NOMO-1 treated with dmso at 0.1 percent for 144 hours (cell line): ENCODE data around the gene FOCAD.

Experiments
- DNase-seq: peaks from one replicate; lab custom pipeline; 2025; ENCODE audit not compliant: unreplicated experiment; lab: John Stamatoyannopoulos, UW

Gene FOCAD

GRCh38 chr9:20728493-20729220 is 44.6 kb downstream of the FOCAD start:
- no peak for DNase-seq

DNA sequence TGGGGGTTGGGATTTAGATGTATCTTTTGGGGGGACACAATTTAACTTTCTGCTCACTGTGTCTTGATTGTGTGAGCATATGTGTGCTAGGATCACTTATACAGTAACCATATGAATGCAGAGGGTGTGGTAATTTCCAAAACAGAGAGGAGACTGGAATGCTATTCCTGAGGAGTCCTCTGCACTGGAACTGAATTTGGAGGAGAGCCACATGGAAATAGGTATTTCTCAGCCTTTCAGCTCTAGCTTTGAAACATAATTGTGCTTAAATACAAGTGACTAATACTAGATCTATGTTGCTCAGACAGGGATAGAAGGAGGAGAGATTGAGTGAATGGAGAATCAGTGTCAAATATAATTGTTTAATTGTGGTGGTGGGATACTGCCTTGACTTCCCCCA is 45.5 kb downstream of the FOCAD start:
- no peak for DNase-seq

DNA sequence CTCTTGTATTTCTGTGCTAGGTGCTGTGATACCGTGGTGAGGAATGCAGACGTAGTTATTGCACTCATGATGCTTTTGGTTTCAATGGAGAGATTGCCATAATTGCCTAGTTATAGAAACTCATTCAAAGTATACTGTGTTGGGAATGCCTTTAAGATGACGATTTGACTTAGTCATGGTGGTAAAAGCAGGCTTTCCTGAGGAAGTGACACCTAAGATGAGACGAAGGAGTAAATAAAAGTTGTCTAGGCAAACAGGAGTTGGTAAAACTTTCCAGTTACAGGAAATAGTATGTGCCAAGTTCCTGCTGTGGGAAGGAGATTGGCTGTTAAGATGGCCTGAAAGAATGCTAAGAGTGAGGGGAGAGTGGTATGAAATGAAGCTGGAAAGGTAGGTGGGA is 48.1 kb downstream of the FOCAD start:
- DNase-seq, result no peak

- no peak for DNase-seq
Observed at GRCh38 chr9:20734275-20734674, 50.2 kb downstream of the FOCAD start.

DNA sequence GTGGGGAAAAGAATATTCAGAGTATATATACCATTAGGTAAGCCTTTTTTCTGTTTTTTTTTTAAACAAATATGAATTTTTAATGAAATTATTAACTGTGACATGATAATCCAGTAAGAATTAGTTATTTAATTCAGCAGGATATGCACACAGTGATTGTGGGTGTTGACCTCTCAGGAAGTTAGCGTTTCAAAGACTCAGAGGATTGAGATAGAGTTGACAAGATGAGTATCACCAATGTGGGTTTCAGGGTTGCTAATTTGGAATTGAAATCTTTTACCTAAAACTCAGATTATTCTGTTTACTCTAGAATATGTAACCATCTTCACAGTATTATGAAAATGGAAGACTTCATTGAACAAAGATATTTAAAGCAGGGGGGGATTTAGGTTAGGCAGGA is 56.2 kb downstream of the FOCAD start:
- DNase-seq, result no peak

- DNase-seq, result no peak
Observed at GRCh38 chr9:20740929-20741582, 57.0 kb downstream of the FOCAD start.

- DNase-seq, result no peak
Observed at GRCh38 chr9:20742833-20743232, 58.8 kb downstream of the FOCAD start.

DNA sequence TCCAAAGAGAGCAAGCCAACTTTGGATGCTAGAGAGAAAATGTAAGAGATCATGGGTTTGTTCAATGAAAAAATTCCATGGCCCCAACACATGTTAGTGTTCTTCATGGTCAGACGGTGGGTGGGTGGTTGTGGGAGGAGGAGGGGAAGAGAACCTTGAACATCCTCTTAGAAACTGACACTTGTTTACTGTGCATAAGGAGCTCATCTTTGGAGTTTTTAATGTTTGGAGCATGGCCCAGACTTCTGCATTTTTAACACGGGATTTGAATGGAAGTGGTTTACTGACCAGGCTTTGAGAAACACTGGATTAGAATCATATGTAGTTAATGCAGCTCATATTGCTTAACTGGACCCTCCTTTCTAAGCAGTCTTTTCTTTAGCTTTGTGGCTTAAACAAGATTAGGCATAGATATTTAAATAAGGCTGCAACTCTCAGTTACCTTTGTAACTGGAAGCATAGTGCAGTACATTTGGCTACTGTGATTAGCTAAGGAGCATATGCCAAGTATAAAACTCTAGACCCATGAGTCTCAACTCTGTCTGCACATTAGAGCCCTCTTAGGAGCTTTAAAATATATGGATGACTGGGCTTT is 60.1 kb downstream of the FOCAD start:
- DNase-seq, result no peak

DNA sequence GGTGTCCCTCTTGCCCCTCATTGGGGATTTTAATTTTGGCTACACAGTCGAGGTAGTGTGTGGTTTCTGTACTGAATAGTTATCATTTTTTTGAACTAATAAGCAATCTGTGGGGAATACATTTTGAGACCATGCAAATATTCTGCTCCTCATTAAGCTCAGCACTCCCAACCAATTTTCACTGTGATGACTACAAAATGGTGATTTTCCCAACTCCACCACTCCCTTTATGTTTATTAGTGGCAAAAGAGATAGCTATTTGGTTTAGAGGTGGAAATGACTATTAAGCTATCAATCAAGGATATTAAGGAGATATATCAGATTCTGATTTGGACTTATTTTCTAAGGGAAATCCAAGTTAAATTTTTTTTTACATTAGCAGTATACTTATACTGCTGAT is 62.9 kb downstream of the FOCAD start:
- no peak for DNase-seq

DNA sequence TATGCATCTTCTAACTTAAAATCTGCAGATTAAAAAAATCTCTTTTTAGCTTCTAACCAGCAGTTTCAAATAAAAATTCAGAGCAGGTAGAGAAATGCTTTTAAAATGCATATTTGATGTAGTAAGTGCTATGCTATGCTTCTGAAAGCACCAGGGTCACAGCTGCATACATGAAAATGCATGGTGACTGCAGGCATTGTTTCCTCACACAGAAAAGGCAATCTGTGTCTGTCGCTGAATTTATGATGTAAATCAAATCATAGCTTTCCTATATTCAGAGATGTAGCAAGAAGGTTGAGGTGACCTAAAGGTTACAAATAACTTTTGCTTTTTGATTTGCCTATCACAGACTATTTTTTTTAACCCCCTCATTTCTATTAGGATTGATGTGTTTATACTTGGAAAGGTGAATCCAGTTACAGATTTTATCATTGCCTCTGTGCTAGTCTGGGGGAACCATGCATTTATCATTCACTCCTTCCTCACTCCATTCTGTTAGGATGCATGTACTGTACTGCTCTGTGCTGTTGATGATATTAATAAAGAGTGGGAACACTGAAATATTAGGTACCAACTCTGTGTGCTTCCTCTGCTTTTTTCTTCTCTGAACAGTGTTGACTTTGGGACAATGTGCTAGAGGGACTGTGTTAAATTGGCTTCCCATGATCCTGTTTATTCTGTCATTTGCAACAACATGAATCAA is 65.6 kb downstream of the FOCAD start:
- DNase-seq, result no peak

- no peak for DNase-seq
Observed at GRCh38 chr9:20753761-20754160, 69.7 kb downstream of the FOCAD start.

DNA sequence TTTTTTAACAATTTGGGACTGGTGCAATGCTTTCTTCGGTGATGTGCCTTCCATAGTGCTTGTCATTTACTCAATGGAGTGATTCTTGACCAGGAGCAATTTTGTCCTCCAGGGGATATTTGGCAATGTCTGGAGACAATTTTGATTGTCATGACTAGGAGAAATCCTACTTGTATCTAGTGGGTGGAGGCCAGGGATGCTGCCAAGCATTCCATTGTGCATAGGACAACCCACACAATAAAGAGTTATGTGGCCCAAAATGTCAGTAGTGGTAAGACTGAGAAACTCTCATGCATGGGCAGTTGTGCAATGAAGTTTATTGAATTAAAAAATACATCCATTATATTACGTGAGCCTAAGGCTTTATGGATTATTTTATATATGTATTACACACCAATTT is 70.5 kb downstream of the FOCAD start:
- DNase-seq, result no peak

DNA sequence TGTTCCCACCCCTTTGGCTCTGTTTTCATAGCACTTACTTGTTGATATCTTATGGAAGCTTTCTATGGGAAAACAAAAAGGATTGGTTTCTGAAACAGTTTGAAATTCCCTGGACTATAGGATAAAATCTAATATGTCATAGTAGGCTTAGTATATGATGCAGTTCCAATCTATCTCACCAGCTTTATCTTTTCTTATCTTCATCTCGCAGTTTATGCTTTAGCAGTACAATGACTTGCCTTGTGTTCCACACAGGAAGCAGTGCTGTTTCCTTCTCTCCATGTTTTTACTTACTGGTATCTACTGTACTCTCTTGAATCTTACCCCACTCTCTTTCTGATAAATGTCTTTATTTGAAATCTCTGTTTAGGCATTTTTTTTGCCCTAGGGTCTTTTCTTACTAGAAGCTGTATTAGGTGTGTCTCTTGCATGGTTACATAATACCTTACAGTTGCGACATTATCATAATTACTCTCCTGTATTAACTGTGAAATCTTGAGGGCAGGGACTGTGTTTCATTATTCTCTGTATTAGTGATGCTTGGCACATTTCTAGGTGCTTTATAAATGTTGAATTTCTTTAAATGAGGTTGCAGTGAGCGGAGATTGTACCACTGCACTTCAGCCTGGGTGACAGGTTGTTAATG is 76.3 kb downstream of the FOCAD start:
- no peak for DNase-seq

DNA sequence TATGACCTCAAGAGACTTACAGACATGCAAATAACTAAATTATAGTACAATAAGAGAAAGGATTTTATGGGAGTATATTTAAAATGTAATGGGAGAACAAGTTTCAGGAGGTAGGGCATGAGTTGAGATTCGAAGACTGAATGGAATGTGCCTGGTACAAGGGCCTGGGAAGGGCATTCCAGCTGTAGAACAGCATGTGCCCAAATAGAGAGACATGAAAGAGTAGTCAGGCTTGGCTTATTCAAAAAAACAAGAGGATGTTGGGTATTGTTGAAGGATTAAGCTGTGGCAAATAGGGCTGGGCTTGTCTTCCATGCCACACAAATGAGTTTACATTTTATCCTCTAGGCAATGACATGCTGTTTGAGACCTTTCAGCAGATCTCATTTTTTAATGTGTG is 86.9 kb downstream of the FOCAD start:
- no peak for DNase-seq

GRCh38 chr9:20771729-20772128 is 87.7 kb downstream of the FOCAD start:
- no peak for DNase-seq

GRCh38 chr9:20775683-20776082 is 91.6 kb downstream of the FOCAD start:
- no peak for DNase-seq

DNA sequence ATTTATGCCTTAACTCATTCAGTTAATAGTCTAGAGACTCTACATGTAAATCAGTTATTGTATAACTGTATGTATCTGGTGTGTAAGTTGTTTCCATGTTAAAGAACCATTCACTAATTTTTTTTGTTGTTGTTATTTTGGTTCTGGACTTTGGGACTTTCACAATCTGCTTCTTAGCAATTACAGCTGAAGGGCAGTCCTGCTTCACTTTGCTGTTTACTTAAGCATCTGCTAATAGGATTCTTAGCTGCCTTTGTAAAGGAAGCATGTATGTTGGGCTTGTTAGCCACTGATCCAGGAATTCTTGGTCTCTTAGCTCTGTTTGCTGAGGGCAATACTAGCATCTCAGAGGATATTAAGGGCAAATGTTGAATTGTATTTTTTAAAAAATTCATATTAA is 97.0 kb downstream of the FOCAD start:
- DNase-seq, result no peak

DNA sequence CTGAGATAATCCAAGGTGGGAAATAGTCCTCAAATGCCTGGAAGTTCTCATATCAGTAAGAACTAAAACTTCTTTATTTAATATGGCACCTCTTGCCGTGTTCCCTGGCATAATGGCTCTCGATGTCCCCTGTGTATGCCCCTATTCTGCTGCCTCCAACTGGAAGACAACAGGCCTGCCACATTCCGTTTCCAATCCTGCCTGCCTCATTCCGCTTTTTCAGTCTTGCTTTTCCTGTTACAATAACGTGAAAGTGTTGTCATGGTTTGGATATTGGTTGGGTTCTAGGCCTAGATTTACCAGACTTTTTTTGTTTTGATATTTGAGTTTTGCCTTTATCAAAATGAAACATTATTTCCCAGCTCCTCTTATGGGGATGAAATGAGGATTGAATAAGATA is 98.2 kb downstream of the FOCAD start:
- DNase-seq, result no peak

DNA sequence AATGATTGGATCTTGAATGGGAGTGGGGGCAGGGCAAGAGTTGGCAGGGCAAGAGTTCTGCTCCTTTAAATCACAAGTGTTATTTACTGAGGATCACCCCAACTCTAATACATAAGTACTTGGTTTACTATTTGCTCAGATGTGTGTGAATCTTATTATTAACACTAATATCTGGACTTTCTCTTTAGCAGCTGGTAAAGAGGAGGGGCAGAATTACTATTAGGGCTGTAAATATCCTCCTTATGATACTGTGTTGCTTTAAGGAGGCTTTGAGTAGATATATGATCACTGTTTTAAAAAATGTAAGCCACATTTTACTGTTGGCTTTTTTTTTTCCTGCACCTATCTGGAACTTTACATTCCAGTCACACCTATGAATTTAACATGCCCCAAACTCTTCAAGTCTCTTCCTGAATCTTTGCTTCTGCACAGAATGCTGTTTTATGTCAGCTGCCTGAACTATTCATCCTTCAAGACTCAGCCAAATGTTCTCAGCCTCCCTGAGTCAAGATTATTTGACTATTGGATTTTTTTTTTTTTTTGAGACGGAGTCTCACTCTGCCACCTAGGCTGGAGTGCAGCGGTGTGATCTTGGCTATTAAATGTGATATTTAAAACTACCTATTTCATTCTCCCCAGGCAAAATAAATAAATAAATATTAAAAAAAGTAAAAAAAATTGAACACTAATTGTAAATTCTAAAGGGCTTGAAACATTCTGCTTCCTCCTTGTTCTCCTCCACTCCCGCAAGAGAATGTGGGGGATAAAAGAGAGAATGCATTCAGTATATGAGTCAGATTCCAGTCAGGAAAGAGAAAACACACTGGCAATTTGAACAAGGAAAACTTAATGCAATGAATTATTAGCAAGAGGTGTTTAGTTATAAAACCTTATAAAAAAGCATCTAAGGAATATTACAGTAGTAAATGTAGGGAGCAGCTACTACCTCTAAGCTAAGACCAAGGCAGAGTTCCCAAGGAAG is 99.3 kb downstream of the FOCAD start:
- no peak for DNase-seq

DNA sequence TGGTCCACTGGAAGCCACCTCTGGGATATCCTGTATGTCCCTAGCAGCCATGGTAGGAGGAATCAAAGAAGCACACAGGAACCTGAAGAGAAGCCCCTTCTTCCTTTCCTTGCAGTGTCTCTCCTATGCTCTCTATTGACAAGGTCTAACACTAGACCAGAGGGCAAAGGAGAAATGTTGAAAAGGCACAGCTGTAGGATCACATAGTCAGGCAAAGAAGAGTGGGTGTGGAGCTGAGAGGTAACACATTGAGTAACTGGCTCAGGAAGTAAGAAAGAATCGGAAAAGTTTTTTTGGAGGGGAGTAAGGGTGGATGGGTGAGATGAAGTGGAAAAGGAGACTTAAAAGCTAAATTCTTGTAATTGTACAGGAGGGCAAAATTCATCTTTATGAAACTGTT is 100.1 kb downstream of the FOCAD start:
- DNase-seq, result no peak
